ENCODE data around the gene CERS2. TPM values are rescaled to one million over a fixed set of nuclear protein-coding genes. Genes with fewer than 3 reads are reported as not detected.

The CERS2 gene
- polyA plus RNA-seq, 1 experiment, result 217 TPM

GRCh38 chr1:150971583-150972416 lies 2.8 kb downstream of the CERS2 start:
- peak overlapping the region; percentile 81 for H3K4me3 ChIP-seq (ENCODE audit: low read depth, low read length)

GRCh38 chr1:150970808-150971582 lies 3.6 kb downstream of the CERS2 start:
- no peaks in the 10 kb centered on the region for H3K27me3 ChIP-seq (ENCODE audit: control insufficient read depth, insufficient read depth, low read length)
- H3K9me3 ChIP-seq (ENCODE audit: control insufficient read depth, insufficient read depth, low read length), result peaks cover 3% of the 10 kb centered on the region; the same call in 1 of the 2 replicates
- ChIA-PET POLR2A (interaction anchor here (0.8 to 1.1 kb wide), 3 partner anchors 13 to 143 kb away, joined by 3 to 5 read pairs (median 4); partner anchors contain the start of gene MINDY1), CTCF (interaction anchor here (1.2 to 1.8 kb wide), 2 partner anchors 9 to 25 kb away, joined by 5 to 15 read pairs; no protein-coding TSS in a partner anchor)
- peak overlapping the region; percentile 81 for H3K4me3 ChIP-seq (ENCODE audit: low read depth, low read length)
- TF ChIP-seq CTCF (IDR thresholded peaks at IDR 0.05; ENCODE audit: low read depth, low read length), result no peak
- peak overlapping the region; percentile 47 for H3K27ac ChIP-seq (ENCODE audit: low read depth, low read length)
- peak; percentile 26 for DNase-seq (ENCODE audit: low read depth, low spot score)

More at GRCh38 chr1:150971583-150972416, 2.8 kb downstream of the CERS2 start:
- TF ChIP-seq CTCF (IDR thresholded peaks at IDR 0.05; ENCODE audit: low read depth, low read length), result 0 out of 2 replicates have a peak, but pooled peaks have one; percentile 15
- Histone ChIP-seq H3K27me3 (ENCODE audit: control insufficient read depth, insufficient read depth, low read length) (no peaks in the 10 kb centered on the region), H3K27ac (ENCODE audit: low read depth, low read length) (peak overlapping the region; percentile 47), H3K9me3 (ENCODE audit: control insufficient read depth, insufficient read depth, low read length) (peaks cover 3% of the 10 kb centered on the region; the same call in 1 of the 2 replicates)
- ChIA-PET CTCF (interaction anchor here (1.2 kb wide), 1 partner anchor 25 kb away, joined by 5 read pairs; no protein-coding TSS in a partner anchor), POLR2A (interaction anchor here (0.8 to 1.1 kb wide), 2 partner anchors 13 to 142 kb away, joined by 4 to 5 read pairs; no protein-coding TSS in a partner anchor)
- no peak for DNase-seq (ENCODE audit: low read depth, low spot score)

GRCh38 chr1:150969626-150970025 lies 5.0 kb downstream of the CERS2 start:
- POLR2A ChIA-PET, result interaction anchor here (0.6 kb wide), 1 partner anchor 71 kb away, joined by 4 read pairs; no protein-coding TSS in a partner anchor
- no peak for DNase-seq (ENCODE audit: low read depth, low spot score)
- Histone ChIP-seq H3K27me3 (ENCODE audit: control insufficient read depth, insufficient read depth, low read length) (no peaks in the 10 kb centered on the region), H3K9me3 (ENCODE audit: control insufficient read depth, insufficient read depth, low read length) (peaks cover 3% of the 10 kb centered on the region; the same call in 1 of the 2 replicates), H3K27ac (ENCODE audit: low read depth, low read length) (no peak overlapping the region), H3K4me3 (ENCODE audit: low read depth, low read length) (no peak overlapping the region)
- CTCF ChIA-PET, result interaction anchor here (0.8 to 1.8 kb wide), 5 partner anchors 10 to 409 kb away, joined by 3 to 15 read pairs (median 4); partner anchors contain the start of genes ANXA9 and MINDY1
- TF ChIP-seq CTCF (IDR thresholded peaks at IDR 0.05; ENCODE audit: low read depth, low read length), result no peak

- Histone ChIP-seq H3K27ac (ENCODE audit: low read depth, low read length) (no peak overlapping the region), H3K4me3 (ENCODE audit: low read depth, low read length) (no peak overlapping the region), H3K27me3 (ENCODE audit: control insufficient read depth, insufficient read depth, low read length) (no peaks in the 10 kb centered on the region), H3K9me3 (ENCODE audit: control insufficient read depth, insufficient read depth, low read length) (no peaks in the 10 kb centered on the region)
- TF ChIP-seq CTCF (IDR thresholded peaks at IDR 0.05; ENCODE audit: low read depth, low read length), result no peak
- DNase-seq (ENCODE audit: low read depth, low spot score), result no peak
- ChIA-PET POLR2A (no interaction called here), CTCF (no interaction called here)
Observed at GRCh38 chr1:150968491-150968890, 6.1 kb downstream of the CERS2 start.

All from AG04450 (cell line).